ENCODE measurements around the gene TXNDC11.

- TF ChIP-seq CTCF (IDR thresholded peaks at IDR 0.05), result no peak
- TF ChIP-seq POLR2AphosphoS5 (IDR thresholded peaks at IDR 0.05), result no peak
- no peak for TF ChIP-seq POLR2A (IDR thresholded peaks at IDR 0.05)
Measured at GRCh38 chr16:11791144-11791828, 48.6 kb upstream of the TXNDC11 start.

All from breast epithelium (tissue), 3 donors.